HFFc6 (cell line): Measurements from ENCODE around the gene CORO6. TPM values are rescaled to one million over a fixed set of nuclear protein-coding genes. Genes with fewer than 3 reads are reported as not detected.
A peak's percentile ranks its signal among the peaks of the same experiment; 100 is the strongest.

Source experiments
- DNase-seq: peaks from one replicate; pipeline ENCODE4 v3.0.0-alpha.2; 2018
- H3K27ac Mint-ChIP-seq: 2 replicates; pipeline ENCODE4 v1.8.0; 2020; ENCODE audit warnings: mild to moderate bottlenecking, mixed read lengths
- H3K27me3 Mint-ChIP-seq: 2 replicates; pipeline ENCODE4 v1.8.0; 2021; ENCODE audit warnings: mild to moderate bottlenecking, moderate library complexity, mixed read lengths; ENCODE audit not compliant: insufficient read depth
- H3K36me3 Mint-ChIP-seq: 2 replicates; pipeline ENCODE4 v1.8.0; 2021; ENCODE audit warnings: low read depth, mixed read lengths
- H3K4me1 Mint-ChIP-seq: 2 replicates; pipeline ENCODE4 v1.8.0; 2020; ENCODE audit warnings: low read depth, mixed read lengths
- H3K4me3 Mint-ChIP-seq: 2 replicates; pipeline ENCODE4 v1.8.0; 2020; ENCODE audit warnings: mild to moderate bottlenecking, moderate library complexity, mixed read lengths
- H3K9me3 Mint-ChIP-seq: 2 replicates; pipeline ENCODE4 v1.8.0; 2020; ENCODE audit warnings: mild to moderate bottlenecking, mixed read lengths
- CTCF ChIP-seq: fragments of 200-600 bp; sonication (generic); IDR thresholded peaks from 2 replicates; pipeline ENCODE4 v1.5.0; 2021; ENCODE audit warnings: antibody characterized with exemption, mild to moderate bottlenecking
- total RNA-seq, 6 experiments: library from RNA; stranded (reverse); fragmentation: NEBNext Ultra II Directional; extraction: Animal tissue kit (Norgen Biotek cat#: 25700); gene quantifications; 2 replicates in 1 of 6; 3 replicates in 5 of 6; pipeline ENCODE4 v1.2.3, GENCODE V29; 2021

CORO6 gene
- total RNA-seq, 6 experiments from 2014 or later = 4.6 to 6.1 (median 5.4) TPM

DNA sequence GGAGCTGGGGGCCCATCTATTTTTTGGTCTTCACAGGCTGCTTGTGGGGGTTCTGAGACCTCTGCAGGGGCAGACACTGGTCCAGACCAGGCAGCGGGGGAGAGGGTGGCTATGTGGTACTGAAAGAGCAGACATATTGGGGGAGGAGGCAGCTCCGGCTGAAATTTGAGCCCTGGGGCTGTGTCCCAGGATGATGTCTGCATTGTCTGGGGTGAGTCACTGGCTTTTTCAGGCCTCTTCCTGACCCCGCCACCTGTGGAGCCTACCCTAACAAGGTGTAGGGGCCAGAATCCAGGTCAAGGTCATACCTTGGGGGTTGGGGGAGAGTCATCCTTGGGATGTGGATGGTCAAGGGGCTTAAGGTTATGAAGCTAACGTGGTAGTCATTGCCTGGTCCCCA lies 2.4 kb downstream of the CORO6 start:
- Mint-ChIP-seq H3K9me3 (no peaks in the 10 kb centered on the region), H3K27me3 (peaks cover 2% of the 10 kb centered on the region), H3K4me3 (peak overlapping the region; percentile 11; the same call in 1 of the 2 replicates), H3K4me1 (peaks cover 58% of the 10 kb centered on the region), H3K36me3 (no peaks in the 10 kb centered on the region), H3K27ac (no peak overlapping the region)
- no peak for TF ChIP-seq CTCF
- DNase-seq = peak; percentile 22

GRCh38 chr17:29619251-29619650 lies 3.5 kb downstream of the CORO6 start:
- H3K36me3 Mint-ChIP-seq = no peaks in the 10 kb centered on the region
- peak; percentile 52 for DNase-seq
- no peaks in the 10 kb centered on the region for H3K9me3 Mint-ChIP-seq
- peaks cover 59% of the 10 kb centered on the region for H3K4me1 Mint-ChIP-seq
- H3K27ac Mint-ChIP-seq = no peak overlapping the region
- TF ChIP-seq CTCF = peak; percentile 63
- H3K27me3 Mint-ChIP-seq = peaks cover 2% of the 10 kb centered on the region
- no peak overlapping the region for H3K4me3 Mint-ChIP-seq

- Mint-ChIP-seq H3K27ac (no peak overlapping the region), H3K36me3 (no peaks in the 10 kb centered on the region), H3K4me1 (peaks cover 59% of the 10 kb centered on the region), H3K4me3 (no peak overlapping the region), H3K9me3 (no peaks in the 10 kb centered on the region), H3K27me3 (peaks cover 2% of the 10 kb centered on the region)
- TF ChIP-seq CTCF = no peak
- no peak for DNase-seq
Observed at GRCh38 chr17:29618272-29619065, 4.2 kb downstream of the CORO6 start.

DNA sequence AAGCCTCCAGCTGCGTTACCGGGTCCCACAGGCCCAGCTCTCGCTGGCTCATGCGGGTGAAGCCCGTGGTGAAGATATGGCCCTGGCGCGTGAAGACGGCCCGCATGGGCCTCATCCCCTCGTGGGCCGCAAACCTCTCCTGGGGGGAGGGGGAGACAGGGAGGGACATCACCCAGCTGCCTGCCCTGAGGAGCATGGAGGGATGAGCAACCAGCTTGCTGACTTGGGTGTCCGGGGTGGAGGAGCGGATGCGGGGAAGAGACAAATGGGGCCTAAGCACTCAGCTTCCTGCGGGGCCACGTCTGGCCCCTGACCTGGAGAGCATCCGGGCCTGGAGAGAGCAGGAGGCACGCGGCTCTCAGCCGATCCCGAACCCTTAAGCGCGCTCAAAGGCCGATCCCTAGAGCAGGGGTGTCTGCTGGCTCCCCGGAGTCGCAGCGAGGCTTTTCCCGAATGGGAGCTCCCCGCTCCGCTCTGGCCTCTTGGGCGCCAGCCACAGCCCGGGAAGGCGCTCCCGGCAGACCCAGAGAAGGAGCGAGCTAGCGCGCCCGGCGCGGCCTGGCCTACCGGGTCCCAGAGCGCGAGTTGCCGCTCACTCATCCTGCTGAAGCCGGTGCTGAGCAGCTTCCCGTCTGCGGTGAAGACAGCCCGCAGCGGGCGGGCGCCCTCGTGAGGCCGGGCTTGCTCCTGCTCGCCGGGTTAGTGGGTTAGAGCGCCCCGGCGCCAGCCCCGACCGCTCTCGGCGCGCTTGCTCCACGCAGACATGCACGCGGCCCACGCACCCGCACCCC lies 5.0 kb downstream of the CORO6 start:
- Mint-ChIP-seq H3K4me1 (peaks cover 59% of the 10 kb centered on the region), H3K9me3 (no peaks in the 10 kb centered on the region), H3K4me3 (peak overlapping the region; percentile 43; the same call in 1 of the 2 replicates), H3K27me3 (peaks cover 2% of the 10 kb centered on the region), H3K27ac (peak overlapping the region; percentile 58; the same call in 1 of the 2 replicates), H3K36me3 (no peaks in the 10 kb centered on the region)
- no peak for DNase-seq
- peak; percentile 69 for TF ChIP-seq CTCF

DNA sequence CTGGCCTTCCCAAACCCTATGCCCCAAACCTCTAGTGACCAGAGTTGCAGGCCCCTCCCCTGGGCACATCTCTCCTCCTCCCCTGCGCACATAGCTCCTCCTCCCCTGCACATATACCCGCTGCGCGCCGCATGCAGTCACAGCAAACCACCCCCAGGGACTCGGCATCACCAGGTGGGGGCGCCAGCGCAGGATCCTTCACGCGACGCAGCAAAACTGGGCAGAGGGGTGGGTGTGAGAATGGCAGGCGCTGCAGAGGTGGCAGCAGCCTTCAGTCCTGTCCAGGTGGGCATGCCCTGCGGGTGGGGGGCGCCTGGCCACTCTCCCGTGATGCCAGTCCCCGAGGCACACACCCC lies 5.6 kb downstream of the CORO6 start:
- Mint-ChIP-seq H3K27me3 (peaks cover 2% of the 10 kb centered on the region), H3K9me3 (no peaks in the 10 kb centered on the region), H3K36me3 (no peaks in the 10 kb centered on the region), H3K4me1 (peaks cover 57% of the 10 kb centered on the region), H3K27ac (no peak overlapping the region), H3K4me3 (peak overlapping the region; percentile 43; the same call in 1 of the 2 replicates)
- peak; percentile 52 for DNase-seq
- TF ChIP-seq CTCF = peak; percentile 81
